Regular cardiac myocyte (primary cell): ENCODE measurements around the gene ACTRT2. TPM values are rescaled to one million over a fixed set of nuclear protein-coding genes. Genes with fewer than 3 reads are reported as not detected.

ENCODE experiments used
- total RNA-seq: library from RNA; depleted of rRNA; stranded (reverse); fragments of >200 nt; gene quantifications from 2 replicates; pipeline ENCODE4 v1.2.3, GENCODE V29; 2014

Gene ACTRT2
- not detected in 2 replicates for total RNA-seq

GRCh38 chr1:3021233-3021671 is at the start of gene ACTRT2:
ACTRT2 (plus strand) TSS chr1:3021467; CDS start chr1:3021687, 220 bp downstream.

DNA sequence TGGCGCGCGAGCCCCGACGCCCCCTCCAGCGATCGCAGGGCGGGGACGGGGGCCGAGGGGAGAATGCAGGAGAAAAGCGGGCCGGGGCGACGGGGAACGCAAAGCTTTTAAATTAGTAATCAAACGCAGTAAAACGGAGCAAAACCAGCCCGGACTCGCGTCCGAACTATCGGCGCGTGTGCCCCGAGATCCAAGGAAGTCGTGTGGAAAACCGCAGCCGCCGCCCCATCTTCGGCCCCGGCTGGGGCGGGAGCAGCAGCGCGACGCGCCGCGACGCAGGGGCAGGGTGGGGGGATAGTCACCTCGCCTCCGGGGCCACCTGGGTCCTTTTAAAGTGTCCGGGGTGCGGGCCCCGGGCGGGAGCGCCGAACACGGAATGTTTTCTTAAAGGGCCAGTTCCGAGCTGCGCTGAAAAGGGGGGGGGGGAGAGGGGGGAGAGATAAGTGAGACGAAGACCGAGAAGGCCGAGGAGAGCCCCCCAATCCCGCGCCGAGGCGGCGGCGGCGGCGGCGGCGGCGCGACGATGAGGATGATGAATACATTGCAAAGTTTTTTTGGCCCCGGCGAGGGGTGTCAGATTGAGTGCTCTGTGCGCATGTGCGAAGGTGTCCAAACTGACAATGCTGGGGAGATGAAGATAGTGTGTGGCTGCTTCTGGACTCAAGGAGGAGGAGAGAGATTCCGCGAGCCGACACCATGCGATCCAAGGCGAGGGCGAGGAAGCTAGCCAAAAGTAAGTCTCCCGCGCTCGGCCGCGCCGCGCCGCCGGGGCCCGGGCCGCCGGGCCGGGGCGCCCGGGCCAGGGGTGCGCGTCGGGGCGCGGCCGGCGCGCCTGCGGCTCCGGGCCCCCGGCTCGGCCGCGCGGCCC is 47.5 kb downstream of the ACTRT2 start, which contains the start of gene PRDM16:
Gene PRDM16 (plus strand): TSS at position 640 of the 868 bp plus-strand sequence. CDS start 57 bp downstream, at position 697.

Other genes with a start within 250 kb of the ACTRT2 start
- gene TTC34, start 219.8 kb upstream of the ACTRT2 start, total RNA-seq, result under 0.01 and 0.28 TPM in 2 replicates
- gene PRDM16, start 47.7 kb downstream of the ACTRT2 start, total RNA-seq, result 0.96 and 1.1 TPM in 2 replicates